HG03066 (cell line): ENCODE results near the gene ARMH2.

Experiments
- ATAC-seq: cut with Tn5 transposase; IDR thresholded peaks from one replicate; pipeline ENCODE4 v1.9.1; 2021; ENCODE audit warnings: low read depth; ENCODE audit not compliant: unreplicated experiment

ARMH2 gene

DNA sequence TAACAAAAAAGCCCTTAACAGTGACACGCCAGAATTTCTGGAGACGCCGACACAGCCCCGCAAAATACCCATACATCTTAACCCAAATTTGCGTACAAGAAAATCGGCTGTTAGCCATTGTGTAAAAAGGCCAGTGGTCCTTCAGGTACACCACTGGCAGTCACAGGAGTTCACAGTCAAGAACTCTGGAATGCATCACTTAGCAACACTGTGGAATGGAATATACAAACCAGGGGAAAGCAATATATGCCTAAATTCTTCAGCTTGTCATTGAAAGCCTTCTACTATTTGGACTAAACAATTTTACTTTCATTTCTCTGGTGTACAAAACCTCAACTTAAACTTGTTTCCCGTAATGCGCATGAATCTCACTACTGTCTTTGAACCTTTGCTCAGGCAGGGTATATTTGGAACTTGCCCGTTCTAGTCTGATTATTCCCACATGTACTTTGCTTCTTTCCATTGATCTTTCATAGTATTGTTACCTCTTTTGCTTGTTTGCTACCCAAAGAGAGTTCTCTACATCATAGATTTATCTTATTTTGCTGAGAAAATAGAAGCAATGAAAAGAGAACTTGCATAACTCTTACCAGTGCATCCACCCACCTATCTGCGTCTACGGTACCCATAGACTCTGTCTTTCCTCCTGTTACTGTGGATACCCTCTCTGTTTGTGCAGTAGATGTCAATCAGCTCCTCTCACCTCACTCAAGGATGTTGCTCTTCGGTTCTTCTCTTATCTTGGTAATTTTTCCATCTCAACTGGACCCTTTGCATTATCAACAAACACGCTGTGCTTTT lies at the start of gene ARMH2:
Gene ARMH2, minus strand, starts transcription at position 178 of the 801 bp plus-strand sequence. Its CDS starts 60 bp downstream, at position 118.
- no peak for ATAC-seq

- ATAC-seq: no peak
Measured at GRCh38 chr6:24848461-24848860, 49.7 kb upstream of the ARMH2 start.

DNA sequence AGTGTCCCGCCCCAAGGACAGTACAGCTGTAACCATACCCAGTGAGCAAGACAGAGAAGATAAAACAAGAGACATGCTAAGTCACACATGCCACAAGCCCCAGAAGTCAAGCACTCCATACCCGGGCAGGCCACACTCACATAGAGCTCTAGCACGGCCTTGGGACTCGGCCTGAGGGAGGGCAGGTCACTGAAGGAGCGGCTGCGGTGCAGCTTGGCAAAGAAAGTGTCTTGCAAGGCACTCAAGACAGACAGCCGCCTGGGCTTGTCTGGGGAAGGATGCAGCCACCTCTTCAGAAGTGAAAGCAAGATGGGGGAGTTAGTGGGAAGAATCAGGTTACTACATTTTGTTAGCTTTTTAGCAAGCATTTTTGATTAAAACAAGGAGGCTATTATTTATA lies 48.7 kb upstream of the ARMH2 start:
- ATAC-seq: no peak

GRCh38 chr6:24845578-24845977 lies 46.9 kb upstream of the ARMH2 start:
- no peak for ATAC-seq

DNA sequence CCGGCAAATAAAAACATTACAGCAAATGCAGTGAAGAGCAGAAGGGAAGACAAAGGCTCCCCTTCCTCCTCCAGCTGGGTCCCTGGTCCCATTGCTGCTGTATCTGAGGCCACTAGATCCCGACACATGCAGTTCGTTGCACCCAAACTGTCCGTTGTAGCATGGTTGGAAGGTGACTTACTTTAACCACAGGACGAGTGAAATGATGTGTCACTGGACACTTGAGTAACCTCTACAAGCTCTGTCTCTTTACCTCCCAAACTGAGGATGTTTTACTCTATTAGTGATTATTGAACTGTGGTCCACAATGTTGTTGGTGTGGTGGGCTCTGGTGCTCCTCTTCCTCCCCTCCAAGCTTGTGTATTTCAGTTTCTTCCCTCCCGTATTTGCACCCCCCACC lies 46.2 kb upstream of the ARMH2 start:
- ATAC-seq: no peak

DNA sequence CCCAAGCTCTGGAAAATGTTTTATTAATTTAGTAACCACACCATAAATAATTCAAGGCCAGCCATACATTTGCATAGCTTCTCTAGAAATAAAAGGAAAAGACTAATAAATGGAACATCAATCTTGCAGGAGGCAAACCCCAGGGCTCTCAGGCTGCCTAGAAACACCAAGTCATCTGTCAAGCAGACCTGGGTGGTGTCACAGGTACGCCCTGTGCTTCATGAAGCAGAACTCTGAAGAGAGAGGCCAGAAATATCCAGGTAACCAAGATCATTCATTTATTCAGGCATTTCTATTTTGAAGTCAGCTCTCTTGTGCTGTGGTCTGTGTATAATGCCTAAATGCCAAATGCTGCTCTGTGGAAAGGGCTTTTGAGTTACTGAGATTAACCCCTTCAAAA lies 45.3 kb upstream of the ARMH2 start:
- no peak for ATAC-seq

GRCh38 chr6:24840187-24840586 lies 41.5 kb upstream of the ARMH2 start:
- ATAC-seq: no peak

DNA sequence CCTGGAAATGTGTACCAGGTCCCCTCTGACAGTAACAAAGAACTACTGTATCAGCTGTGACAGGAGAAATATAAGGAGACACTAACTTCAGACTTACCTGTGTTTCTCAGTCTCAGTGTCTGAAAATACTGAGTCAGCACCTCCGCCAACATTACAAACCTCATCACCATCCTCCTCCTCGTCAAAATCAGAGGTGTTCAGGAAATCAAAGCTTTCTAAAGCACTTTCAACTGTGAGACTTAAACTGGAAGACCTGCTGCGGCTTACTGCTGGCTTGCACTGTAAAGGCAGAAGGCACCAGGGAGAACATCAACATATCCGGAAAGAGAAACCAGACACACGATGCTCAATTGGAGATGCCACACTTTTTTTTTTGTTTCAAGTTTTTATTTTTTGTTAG lies 40.3 kb upstream of the ARMH2 start:
- no peak for ATAC-seq

GRCh38 chr6:24838081-24838480 lies 39.4 kb upstream of the ARMH2 start:
- ATAC-seq: no peak

DNA sequence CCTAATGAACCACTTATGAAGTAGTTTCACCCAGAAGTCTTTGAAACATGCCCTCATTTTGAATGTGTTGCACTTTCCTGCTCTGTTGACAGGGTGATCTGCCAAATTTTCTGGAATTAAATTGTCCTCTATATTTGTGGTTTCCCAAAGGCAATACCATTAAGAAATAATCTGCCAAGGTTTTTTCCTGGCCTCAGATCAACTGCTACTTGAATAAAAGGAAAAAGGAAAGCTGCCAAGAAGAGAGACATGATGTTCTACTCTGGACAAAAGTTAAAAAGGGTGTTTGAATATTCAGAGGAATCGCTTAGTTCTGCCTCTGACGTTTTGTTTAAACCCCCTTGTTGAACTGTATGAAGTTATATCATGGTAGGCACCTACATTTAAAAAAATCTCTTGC lies 37.4 kb upstream of the ARMH2 start:
- no peak for ATAC-seq

DNA sequence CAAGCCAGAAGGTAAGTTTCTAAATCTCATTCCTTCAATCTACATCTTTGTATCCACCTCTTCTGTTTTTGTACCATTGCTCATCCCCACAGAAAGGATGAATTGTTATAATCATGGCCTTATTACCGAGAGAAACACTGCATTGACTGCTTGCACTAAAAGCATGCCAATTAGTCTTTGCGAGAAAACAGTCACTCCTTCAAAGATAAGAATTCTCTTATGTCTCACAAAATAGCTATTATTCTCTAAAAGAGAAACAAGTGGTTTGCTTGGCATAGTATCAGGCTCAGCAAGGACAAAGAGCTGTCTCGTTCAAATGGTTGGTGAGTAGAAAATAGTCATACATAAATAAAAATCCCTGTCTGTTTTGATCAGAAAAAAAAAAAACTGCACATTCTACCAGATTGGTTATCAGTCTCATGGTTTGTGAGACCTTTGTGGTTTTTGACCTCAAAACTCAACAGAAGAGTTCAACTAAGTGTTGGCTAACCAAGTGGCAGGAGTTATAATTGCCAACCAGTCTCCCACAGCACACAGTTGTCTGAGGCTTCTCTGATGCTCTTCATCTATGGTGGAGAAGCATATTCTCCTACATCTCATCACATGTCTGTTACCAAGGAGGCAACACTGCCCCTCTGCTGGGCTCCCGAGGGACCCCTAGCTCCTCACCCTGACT lies 35.1 kb upstream of the ARMH2 start:
- no peak for ATAC-seq

- no peak for ATAC-seq
Measured at GRCh38 chr6:24832794-24833193, 34.1 kb upstream of the ARMH2 start.

DNA sequence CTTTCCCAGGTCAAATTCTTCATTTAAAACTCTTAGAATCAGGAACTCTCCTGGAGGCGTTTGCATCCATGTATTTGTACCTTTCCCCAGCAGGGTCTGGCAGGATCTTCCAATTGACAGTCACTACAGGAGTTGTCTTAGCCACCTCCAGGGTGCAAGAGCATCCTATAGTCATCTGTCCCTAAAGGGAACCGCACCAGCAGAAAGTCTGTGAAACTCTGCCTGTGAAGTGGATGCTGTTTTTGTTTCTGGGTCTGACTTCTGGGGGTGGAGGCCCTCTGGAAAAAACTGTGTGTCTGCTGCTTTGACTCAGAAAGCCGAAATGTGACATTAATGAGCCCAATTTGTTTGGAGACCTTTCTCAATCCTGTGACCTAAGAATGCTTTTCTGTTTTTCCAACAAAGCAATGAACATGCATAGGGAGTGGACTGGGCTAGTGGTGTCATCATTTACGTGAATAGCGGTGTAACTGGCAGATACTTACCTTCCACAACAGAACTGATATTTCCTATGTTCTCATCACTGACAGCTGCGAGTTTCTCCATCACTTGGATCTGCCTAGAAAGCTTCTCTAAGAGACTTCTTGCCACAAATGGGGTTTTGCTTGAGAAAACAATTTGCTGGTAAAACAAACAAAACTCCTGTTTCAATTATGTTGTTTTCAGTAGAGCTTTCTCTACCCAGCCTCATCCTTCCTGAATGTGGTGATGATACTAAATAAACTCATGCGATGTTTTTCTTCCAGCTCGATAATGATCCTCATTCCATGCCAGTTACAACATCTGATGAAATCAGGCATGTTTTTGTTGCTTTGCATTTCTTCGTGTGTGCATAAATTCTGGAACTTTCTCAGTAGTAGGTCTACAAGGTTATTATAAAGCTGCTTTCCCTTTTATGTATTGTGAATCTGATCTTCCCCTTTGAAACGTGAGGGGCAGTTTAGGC lies 33.3 kb upstream of the ARMH2 start:
- no peak for ATAC-seq

- no peak for ATAC-seq
Measured at GRCh38 chr6:24829657-24830056, 30.9 kb upstream of the ARMH2 start.

DNA sequence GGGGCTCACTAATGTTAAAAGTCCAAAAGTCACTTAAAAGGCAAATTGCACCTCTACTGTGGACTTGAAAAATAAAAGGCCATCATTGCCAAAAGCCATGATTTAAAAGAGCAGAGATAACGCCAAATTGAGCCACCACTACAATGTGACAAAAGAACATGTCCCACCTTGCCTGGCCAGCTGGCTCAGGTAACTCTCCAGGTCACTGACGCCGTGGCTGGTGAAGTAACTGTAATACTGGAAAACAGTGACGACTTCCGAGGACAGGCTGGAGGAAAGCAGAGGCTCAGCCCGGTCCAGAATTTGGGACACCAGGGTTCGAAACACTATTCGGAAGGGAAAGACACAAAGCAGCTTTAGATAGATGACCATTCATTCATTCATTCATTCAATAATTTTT lies 29.3 kb upstream of the ARMH2 start:
- no peak for ATAC-seq

GRCh38 chr6:24827162-24827561 lies 28.4 kb upstream of the ARMH2 start:
- ATAC-seq: no peak

GRCh38 chr6:24825130-24825630 lies 26.5 kb upstream of the ARMH2 start:
- no peak for ATAC-seq

DNA sequence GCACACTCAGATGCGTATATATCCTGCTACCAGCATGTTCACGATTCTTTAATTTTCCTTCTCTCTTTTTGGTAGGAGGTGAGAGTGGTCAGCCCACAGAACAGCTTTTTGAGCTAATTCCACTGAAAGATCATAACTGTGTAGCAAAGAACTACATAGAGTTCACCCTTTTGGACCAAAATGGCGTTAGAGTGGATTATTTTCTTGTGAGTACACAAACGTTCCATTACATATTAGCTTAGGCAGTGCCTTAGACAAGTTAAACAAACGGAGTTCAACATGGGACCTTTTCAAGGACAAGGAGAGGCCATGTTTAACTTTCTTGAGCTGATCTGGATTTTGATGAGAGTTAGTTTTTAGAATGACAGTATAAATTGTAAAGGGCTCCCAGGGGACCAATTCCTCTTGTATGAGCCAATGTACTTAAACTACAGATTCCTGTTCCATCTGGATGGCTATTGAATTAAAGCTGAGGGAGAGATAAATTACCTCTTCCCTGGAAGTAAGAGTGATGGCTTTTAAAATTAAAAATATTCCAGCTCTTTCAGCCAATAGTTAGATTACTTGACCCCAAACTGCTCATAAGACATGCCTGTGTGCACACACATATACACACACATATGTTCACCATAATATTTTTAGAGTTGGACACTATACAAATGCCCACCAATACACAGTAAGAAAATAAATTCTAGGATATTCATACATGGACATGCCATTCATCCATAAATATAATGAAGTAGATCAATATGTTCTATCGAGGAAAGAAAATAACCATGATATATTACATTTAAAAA lies 25.6 kb upstream of the ARMH2 start:
- no peak for ATAC-seq

- ATAC-seq: no peak
Measured at GRCh38 chr6:24823185-24823584, 24.5 kb upstream of the ARMH2 start.

GRCh38 chr6:24822696-24823095 lies 24.0 kb upstream of the ARMH2 start:
- ATAC-seq: no peak
